Activated naive CD4-positive, alpha-beta T cell treated with anti-CD3 and anti-CD28 coated beads for 36 hours (primary cell): Measurements from ENCODE around the gene DAAM2. TPM values are rescaled to one million over a fixed set of nuclear protein-coding genes. Genes with fewer than 3 reads are reported as not detected.

Experiments
- CTCF ChIA-PET: fragments of 350-600 bp; sonication (Branson Sonifier 250); formaldehyde crosslinking; loops from one replicate; lab custom pipeline; 2021; ENCODE audit warnings: antibody characterized with exemption; lab: Charles Lee
- DNase-seq: peaks from one replicate; pipeline ENCODE4 v3.0.0-alpha.2; 2020
- H3K27ac Mint-ChIP-seq: one replicate; pipeline ENCODE4 v1.8.0; 2021; ENCODE audit warnings: mild to moderate bottlenecking, mixed read lengths
- H3K27me3 Mint-ChIP-seq: one replicate; pipeline ENCODE4 v1.8.0; 2021; ENCODE audit warnings: low read depth, mixed read lengths
- H3K36me3 Mint-ChIP-seq: one replicate; pipeline ENCODE4 v1.8.0; 2021; ENCODE audit warnings: low read depth, mixed read lengths
- H3K4me1 Mint-ChIP-seq: one replicate; pipeline ENCODE4 v1.8.0; 2021; ENCODE audit warnings: low read depth, mixed read lengths
- H3K4me3 Mint-ChIP-seq: one replicate; pipeline ENCODE4 v1.8.0; 2021; ENCODE audit warnings: mild to moderate bottlenecking, moderate library complexity, mixed read lengths
- H3K9me3 Mint-ChIP-seq: one replicate; pipeline ENCODE4 v1.8.0; 2021; ENCODE audit warnings: mixed read lengths
- intact Hi-C: fragments of 100-400 bp; cut with micrococcal nuclease; formaldehyde crosslinking; loops from one replicate; pipeline ENCODE4 v1.15.1; 2023
- total RNA-seq, 2 experiments: library from RNA; stranded (reverse); gene quantifications; one replicate each; pipeline ENCODE4 v1.2.3, GENCODE V29; 2021

The DAAM2 gene
- total RNA-seq, 2 experiments from 2014 or later, result not detected

DNA sequence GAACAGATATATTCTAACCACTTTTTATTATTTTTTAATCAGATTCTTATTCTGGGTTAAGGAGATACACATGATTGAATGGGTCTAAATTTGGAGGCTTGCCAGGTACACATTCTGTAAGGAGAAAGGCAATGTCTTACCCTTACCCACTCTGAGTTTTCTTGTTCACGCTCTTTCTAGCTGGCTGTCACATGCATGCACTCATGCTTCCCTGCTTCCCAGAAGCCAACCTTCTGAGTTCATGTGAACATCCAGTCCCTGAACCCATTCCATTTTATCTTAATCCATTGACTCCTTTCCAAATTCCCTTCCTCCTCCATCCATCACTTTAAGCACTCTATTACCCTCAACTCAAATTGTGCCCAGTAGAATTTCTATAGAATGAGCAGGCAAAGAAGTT is 159.5 kb downstream of the DAAM2 start:
- no peak overlapping the region for H3K4me3 Mint-ChIP-seq
- H3K9me3 Mint-ChIP-seq, result no peaks in the 10 kb centered on the region
- no peaks in the 10 kb centered on the region for H3K4me1 Mint-ChIP-seq
- DNase-seq, result no peak
- CTCF ChIA-PET, result no interaction called here
- no peak overlapping the region for H3K27ac Mint-ChIP-seq
- intact Hi-C loops, result no loop called here
- peaks cover 6% of the 10 kb centered on the region for H3K27me3 Mint-ChIP-seq
- H3K36me3 Mint-ChIP-seq, result no peaks in the 10 kb centered on the region

DNA sequence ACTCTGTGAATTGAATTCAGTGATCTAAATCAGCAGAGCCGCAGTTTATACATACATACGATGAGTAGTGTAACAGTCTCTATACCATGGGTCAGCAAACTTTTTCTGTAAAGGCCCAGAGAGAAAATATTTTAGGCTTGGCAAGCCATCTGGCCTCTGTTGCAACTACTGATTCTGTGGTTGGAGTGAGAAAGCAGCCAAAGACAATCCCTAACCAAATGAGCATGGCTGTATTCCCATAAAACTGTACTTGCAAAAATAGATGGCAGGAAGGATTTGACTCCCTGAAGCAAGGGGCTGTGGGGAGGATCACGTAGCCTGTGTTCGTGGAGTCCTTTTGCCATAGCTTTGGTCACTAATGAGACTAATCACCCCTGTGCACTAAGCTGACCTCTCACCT is 160.0 kb downstream of the DAAM2 start:
- Mint-ChIP-seq H3K9me3 (no peaks in the 10 kb centered on the region), H3K4me1 (no peaks in the 10 kb centered on the region), H3K4me3 (no peak overlapping the region), H3K27me3 (peaks cover 6% of the 10 kb centered on the region), H3K27ac (no peak overlapping the region), H3K36me3 (no peaks in the 10 kb centered on the region)
- CTCF ChIA-PET, result no interaction called here
- no peak for DNase-seq
- intact Hi-C loops, result no loop called here

GRCh38 chr6:39953076-39953618 is 161.0 kb downstream of the DAAM2 start:
- H3K4me1 Mint-ChIP-seq, result no peaks in the 10 kb centered on the region
- no peaks in the 10 kb centered on the region for H3K9me3 Mint-ChIP-seq
- no peaks in the 10 kb centered on the region for H3K36me3 Mint-ChIP-seq
- H3K27me3 Mint-ChIP-seq, result peaks cover 6% of the 10 kb centered on the region
- no peak overlapping the region for H3K4me3 Mint-ChIP-seq
- no peak for DNase-seq
- H3K27ac Mint-ChIP-seq, result no peak overlapping the region
- CTCF ChIA-PET, result no interaction called here
- intact Hi-C loops, result no loop called here

Other genes starting within 250 kb of the DAAM2 start
- under 1 TPM; 0.10 to 0.30 TPM for gene KIF6, start 67.0 kb upstream of the DAAM2 start, total RNA-seq
- gene MOCS1, start 142.1 kb downstream of the DAAM2 start, total RNA-seq, result 1 to 10 TPM; 1.2 TPM